Pancreas (tissue), 10 donors: Measurements from ENCODE around the gene ZNF354C. TPM values are rescaled to one million over a fixed set of nuclear protein-coding genes. Genes with fewer than 3 reads are reported as not detected.
A peak's percentile ranks its signal among the peaks of the same experiment; 100 is the strongest.

Experiments
- ATAC-seq, 4 donors: fragments of 200-7000 bp; cut with Tn5 transposase; one replicate each; pipeline versions ENCODE4 v1.8.0 to v1.9.1; 2020; ENCODE audit warnings: mild to moderate bottlenecking in 4 of 4, moderate library complexity in 4 of 4
- DNase-seq, 6 donors: peaks; one replicate each; pipeline ENCODE4 v3.0.0-alpha.2; 2020
- FAIRE-seq: peaks from 2 replicates; lab custom pipeline; 2012; peaks lifted over from hg19 to GRCh38; lab: Jason Lieb, UNC
- H3K27ac ChIP-seq, 4 donors: fragments of 200-600 bp; sonication (generic); 1 replicate in 3 of 4; 2 replicates in 1 of 4; pipeline versions ENCODE4 v1.5.0 to v1.8.0; 2020
- H3K27me3 ChIP-seq, 4 donors: fragments of 200-600 bp; one replicate each; pipeline ENCODE4 v1.8.0; 2021
- H3K36me3 ChIP-seq, 3 donors: fragments of 200-600 bp; sonication (generic) in 1 of 3; one replicate each; pipeline versions ENCODE4 v1.5.0 to v1.8.0; 2020 to 2021
- H3K4me1 ChIP-seq, 3 donors: fragments of 200-600 bp; one replicate each; pipeline ENCODE4 v1.8.0; 2021
- H3K4me3 ChIP-seq, 4 donors: fragments of 200-600 bp; sonication (generic) in 2 of 4; one replicate each; pipeline versions ENCODE4 v1.5.0 to v1.8.0; 2020 to 2021
- H3K9me3 ChIP-seq, 4 donors: fragments of 200-600 bp; one replicate each; pipeline ENCODE4 v1.8.0; 2021
- WGBS, 2 donors: extraction: QIAGEN DNeasy Blood & Tissue Kit; methylation state at CpG; one replicate each; pipeline ENCODE4 v1.1.7; 2013; 5-methylcytosine and 5-hydroxymethylcytosine counted together
- intact Hi-C, 3 donors: fragments of 100-400 bp; cut with DNase I; formaldehyde crosslinking; loops; one replicate each; pipeline versions ENCODE4 v1.11.1 to v1.14.2; 2022
- polyA plus RNA-seq, 2 donors: library from polyadenylated mRNA; stranded (reverse); fragments of 200-250 nt; gene quantifications; one replicate each; pipeline ENCODE4 v1.2.3, GENCODE V29; 2013
- total RNA-seq, 6 donors: library from RNA; stranded (reverse); fragmentation: NEBNext Ultra II Directional in 4 of 6; extraction: Animal tissue kit (Norgen Biotek cat#: 25700) in 4 of 6; gene quantifications; one replicate each; pipeline versions ENCODE4 v1.2.1 to v1.2.4, GENCODE V29; 2021 to 2023
- TF ChIP-seq, protein P1 (sequence below), 4 donors: fragments of 200-600 bp; sonication (generic) in 3 of 4; IDR thresholded peaks; one replicate each; pipeline versions ENCODE4 v1.5.0 to v1.8.0; 2021; ENCODE audit warnings: antibody characterized with exemption in 4 of 4
- donor health status: healthy with polysubstance abuse.
- donor health status: DM: no; HTN: no; CAD: no; lungs with moderate emphysema.
- donor health status: DM: no; HTN: no; CAD: no.
- donor health status: control.
- donor health status: control.
- donor health status: Bipolar disorder and iron deficiency.
- donor health status: DM: yes; HTN: yes; CAD: no.
- donor health status: DM: no; HTN: no; CAD: no.
- donor health status: DM: no; HTN: no; CAD: no.
- donor health status: DM: yes; HTN: yes; CAD: no.

The ZNF354C gene
- total and polyA plus RNA-seq, 8 donors: 0.91 to 4.4 (median 2.1) TPM

DNA sequence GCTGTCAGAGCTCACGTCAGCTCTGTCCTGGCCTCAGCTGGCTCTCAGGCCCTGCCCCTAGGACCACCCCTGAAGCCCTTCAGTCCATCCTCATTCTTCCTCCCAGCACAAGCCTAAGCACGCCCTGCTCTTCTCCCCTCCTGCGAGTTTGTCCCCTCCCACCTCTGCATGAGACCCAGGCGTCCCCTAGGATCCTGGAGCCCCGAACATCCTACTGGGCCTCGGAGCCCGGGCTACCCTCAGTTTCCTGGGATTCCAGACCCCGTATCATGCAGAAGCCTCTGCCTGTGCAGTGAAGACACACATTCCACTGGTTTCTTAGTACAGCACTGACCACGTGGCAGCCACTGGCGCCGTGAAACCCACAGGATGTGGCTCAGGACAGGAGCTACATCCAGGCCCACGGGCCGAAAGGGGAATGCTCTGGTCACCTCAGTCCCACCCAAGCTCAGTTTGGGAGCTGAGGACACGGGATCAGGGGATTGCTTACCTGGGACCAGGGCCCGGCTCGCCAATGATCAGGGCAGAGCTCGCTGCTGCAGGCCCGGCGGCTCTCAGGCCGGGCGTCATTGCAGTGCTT lies 64.2 kb downstream of the ZNF354C start:
- Histone ChIP-seq H3K4me1 (no peaks in the 10 kb centered on the region), H3K27ac (no peak overlapping the region), H3K27me3 (no peaks in the 10 kb centered on the region), H3K4me3 (no peak overlapping the region), H3K9me3 (no peaks in the 10 kb centered on the region), H3K36me3 (no peaks in the 10 kb centered on the region)
- intact Hi-C loops: no loop called here
- WGBS, 2 donors: 79 to 87% methylated on average over 21 of the region's 21 CpGs
- ATAC-seq: no peak
- DNase-seq: peak in 2 of 6 donors; percentile 26 to 38
- no peak for FAIRE-seq
- TF ChIP-seq, protein P1, sequence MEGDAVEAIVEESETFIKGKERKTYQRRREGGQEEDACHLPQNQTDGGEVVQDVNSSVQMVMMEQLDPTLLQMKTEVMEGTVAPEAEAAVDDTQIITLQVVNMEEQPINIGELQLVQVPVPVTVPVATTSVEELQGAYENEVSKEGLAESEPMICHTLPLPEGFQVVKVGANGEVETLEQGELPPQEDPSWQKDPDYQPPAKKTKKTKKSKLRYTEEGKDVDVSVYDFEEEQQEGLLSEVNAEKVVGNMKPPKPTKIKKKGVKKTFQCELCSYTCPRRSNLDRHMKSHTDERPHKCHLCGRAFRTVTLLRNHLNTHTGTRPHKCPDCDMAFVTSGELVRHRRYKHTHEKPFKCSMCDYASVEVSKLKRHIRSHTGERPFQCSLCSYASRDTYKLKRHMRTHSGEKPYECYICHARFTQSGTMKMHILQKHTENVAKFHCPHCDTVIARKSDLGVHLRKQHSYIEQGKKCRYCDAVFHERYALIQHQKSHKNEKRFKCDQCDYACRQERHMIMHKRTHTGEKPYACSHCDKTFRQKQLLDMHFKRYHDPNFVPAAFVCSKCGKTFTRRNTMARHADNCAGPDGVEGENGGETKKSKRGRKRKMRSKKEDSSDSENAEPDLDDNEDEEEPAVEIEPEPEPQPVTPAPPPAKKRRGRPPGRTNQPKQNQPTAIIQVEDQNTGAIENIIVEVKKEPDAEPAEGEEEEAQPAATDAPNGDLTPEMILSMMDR (IDR thresholded peaks at IDR 0.05): no peak

DNA sequence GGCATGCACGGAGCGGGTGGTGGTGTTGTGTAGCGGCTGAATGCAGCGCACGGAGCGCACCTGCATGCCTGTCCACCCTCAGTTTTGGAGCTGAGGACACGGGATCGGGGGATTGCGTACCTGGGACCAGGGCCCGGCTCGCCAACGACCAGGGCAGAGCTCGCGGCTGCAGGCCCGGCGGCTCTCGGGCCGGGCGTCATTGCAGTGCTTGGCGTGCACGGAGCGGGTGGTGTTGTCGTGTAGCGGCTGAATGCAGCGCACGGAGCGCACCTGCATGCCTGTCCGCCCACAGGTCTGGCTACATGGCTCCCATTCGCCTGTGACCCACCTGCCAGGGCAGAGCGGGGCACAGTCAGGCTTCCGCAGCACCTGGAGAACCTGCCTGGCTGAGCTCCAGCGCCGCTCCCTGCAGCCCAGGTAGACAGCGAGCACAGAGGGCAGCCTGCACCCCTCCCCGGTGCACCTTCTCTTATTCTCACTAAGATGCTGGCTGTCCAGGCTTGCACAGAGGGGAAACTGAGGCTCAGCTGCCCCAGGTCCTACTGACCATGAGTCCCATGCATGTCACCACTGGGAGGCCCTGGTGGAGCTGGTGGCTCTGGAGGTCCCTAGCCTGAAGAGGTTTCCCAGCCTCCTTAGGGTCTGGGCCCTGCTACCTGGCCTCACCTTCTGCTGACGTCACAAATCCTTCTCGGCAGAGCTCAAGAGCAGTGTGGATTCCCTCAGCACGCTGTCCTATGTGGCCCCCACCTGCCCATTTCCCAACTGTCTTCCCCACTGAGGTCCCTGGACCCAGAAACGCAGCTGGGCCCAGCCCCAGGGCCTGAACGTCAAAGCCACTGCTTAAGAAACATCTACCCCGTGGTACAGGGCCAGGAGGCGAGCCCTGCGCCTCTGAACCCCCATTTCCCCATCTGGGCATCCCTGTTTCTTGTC lies 64.9 kb downstream of the ZNF354C start:
- no peaks in the 10 kb centered on the region for H3K4me1 ChIP-seq
- intact Hi-C loops: no loop called here

DNA sequence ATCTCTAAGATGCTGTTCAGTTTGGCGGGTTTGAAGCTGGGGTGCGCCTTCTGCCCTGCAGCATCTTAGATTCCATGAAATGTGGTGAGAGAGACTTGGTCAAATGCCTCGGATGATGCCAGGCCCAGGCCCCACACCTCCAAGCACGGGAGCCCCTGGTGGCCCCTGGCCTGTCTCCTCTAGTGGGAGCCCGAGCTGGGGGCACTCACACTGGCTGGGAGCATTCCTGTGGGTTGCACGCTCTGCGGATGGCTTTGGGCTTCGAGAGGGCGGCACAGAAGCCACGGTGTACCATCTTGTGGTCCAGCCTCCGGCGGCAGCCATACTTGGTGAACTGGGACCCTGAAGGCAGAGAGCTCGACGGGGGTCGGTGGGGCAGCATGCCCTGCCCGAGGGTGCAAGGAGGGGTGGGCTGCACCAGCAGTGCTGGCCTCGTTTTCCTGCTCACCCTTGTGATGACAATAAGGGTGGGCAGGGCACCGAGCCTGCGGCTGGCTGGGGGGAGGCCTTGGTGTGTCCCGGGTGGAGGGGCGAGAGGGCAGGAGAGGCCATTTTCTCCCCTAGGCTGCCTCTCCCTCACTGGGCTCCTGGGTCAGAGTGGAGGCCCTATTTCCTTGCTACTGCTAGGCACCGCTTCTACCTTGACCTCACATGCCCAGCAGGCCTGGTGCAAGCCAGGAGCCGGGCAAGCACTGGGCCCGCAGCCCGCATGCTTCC lies 65.8 kb downstream of the ZNF354C start:
- no peaks in the 10 kb centered on the region for H3K36me3 ChIP-seq
- WGBS, 2 donors: 80 to 89% methylated on average over 25 of the region's 25 CpGs
- intact Hi-C loops: no loop called here
- DNase-seq (peak in 1 of 6 donors; percentile 39), ATAC-seq (no peak), FAIRE-seq (no peak)
- H3K4me1 ChIP-seq: no peaks in the 10 kb centered on the region
- no peaks in the 10 kb centered on the region for H3K9me3 ChIP-seq
- no peaks in the 10 kb centered on the region for H3K27me3 ChIP-seq
- no peak overlapping the region for H3K4me3 ChIP-seq
- H3K27ac ChIP-seq: no peak overlapping the region
- TF ChIP-seq, protein P1 (IDR thresholded peaks at IDR 0.05): no peak

More for the DNA sequence above, 64.9 kb downstream of the ZNF354C start:
- no peak for ATAC-seq
- H3K4me3 ChIP-seq: no peak overlapping the region
- peak in 1 of 6 donors; percentile 30 for DNase-seq
- TF ChIP-seq, protein P1 (IDR thresholded peaks at IDR 0.05): no peak
- FAIRE-seq: no peak
- no peaks in the 10 kb centered on the region for H3K36me3 ChIP-seq
- 84 to 89% methylated on average over 43 of the region's 43 CpGs for whole genome bisulfite sequencing, 2 donors
- no peak overlapping the region for H3K27ac ChIP-seq
- H3K27me3 ChIP-seq: no peaks in the 10 kb centered on the region
- H3K9me3 ChIP-seq: no peaks in the 10 kb centered on the region

DNA sequence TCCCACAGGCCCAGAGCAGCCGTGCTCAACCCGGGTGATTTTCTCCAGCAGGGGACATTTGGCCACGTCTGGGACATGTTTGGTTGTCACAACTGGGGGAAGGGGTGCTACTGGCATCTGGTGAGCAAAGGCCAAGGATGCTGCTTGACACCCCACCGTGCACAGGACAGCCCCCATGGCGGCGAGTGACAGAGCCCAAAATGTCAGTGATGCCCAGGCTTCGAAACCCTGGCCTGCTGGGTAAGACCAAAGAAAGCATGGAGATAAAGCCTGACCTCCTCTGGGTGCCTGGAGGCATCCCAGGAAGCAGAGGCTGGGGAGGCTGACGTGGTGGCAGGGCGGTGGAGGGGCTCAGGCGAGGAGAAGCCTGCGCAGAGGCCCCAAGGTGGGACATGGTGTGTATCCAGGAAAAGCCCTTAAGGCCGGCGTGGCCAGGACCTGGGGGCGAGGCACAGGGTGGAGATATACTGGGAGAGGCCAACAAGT lies 66.4 kb downstream of the ZNF354C start:
- peak in 1 of 6 donors; percentile 34 for DNase-seq
- no peak for ATAC-seq
- H3K4me3 ChIP-seq: no peak overlapping the region
- no peaks in the 10 kb centered on the region for H3K9me3 ChIP-seq
- TF ChIP-seq, protein P1 (IDR thresholded peaks at IDR 0.05): no peak
- no peak for FAIRE-seq
- no peaks in the 10 kb centered on the region for H3K36me3 ChIP-seq
- no peak overlapping the region for H3K27ac ChIP-seq
- 65 to 79% methylated on average over 14 of the region's 14 CpGs for WGBS, 2 donors
- no peaks in the 10 kb centered on the region for H3K27me3 ChIP-seq
- no peaks in the 10 kb centered on the region for H3K4me1 ChIP-seq
- intact Hi-C loops: no loop called here
